MM.1S (cell line): Measurements from ENCODE around the gene ARFGEF3.

Source experiments
- DNase-seq: peaks from one replicate; pipeline ENCODE4 v3.0.0-alpha.2; 2015
- H2AFZ ChIP-seq: fragments of 300-600 bp; sonication (generic); 2 replicates; pipeline ENCODE4 v1.6.0; 2016; ENCODE audit warnings: antibody characterized with exemption, low read length
- H3F3A ChIP-seq: fragments of 300-600 bp; sonication (generic); 2 replicates; pipeline ENCODE4 v1.6.1; 2016; ENCODE audit warnings: mild to moderate bottlenecking, antibody characterized with exemption, low read length, moderate library complexity, mixed read lengths; ENCODE audit not compliant: insufficient read depth
- H3K27ac ChIP-seq: fragments of 300-600 bp; sonication (generic); 2 replicates; pipeline ENCODE4 v1.5.1; 2016; ENCODE audit warnings: mild to moderate bottlenecking, low read length
- H3K27me3 ChIP-seq: fragments of 300-600 bp; sonication (generic); replicated peaks from 2 replicates; pipeline ENCODE4 v1.6.0; 2016; ENCODE audit warnings: low read length; ENCODE audit not compliant: insufficient read depth
- H3K36me3 ChIP-seq: fragments of 300-600 bp; sonication (generic); replicated peaks from 2 replicates; pipeline ENCODE4 v1.6.1; 2016; ENCODE audit warnings: mild to moderate bottlenecking, low read length, mixed read lengths; ENCODE audit not compliant: insufficient read depth
- H3K4me1 ChIP-seq: fragments of 300-600 bp; sonication (generic); 2 replicates; pipeline ENCODE4 v1.6.1; 2016; ENCODE audit warnings: low read length, mixed read lengths
- H3K4me2 ChIP-seq: fragments of 300-600 bp; sonication (generic); 2 replicates; pipeline ENCODE4 v1.6.0; 2016; ENCODE audit warnings: low read depth, low read length
- H3K4me3 ChIP-seq: fragments of 300-600 bp; sonication (generic); 2 replicates; pipeline ENCODE4 v1.5.1; 2016; ENCODE audit warnings: low read length, mixed read lengths
- H3K79me2 ChIP-seq: fragments of 300-600 bp; sonication (generic); 2 replicates; pipeline ENCODE4 v1.6.1; 2016; ENCODE audit warnings: mixed run types, low read length, mixed read lengths
- H3K9ac ChIP-seq: fragments of 300-600 bp; sonication (generic); 2 replicates; pipeline ENCODE4 v1.6.1; 2016; ENCODE audit warnings: low read length, mixed read lengths
- H3K9me2 ChIP-seq: fragments of 300-600 bp; sonication (generic); replicated peaks from 2 replicates; pipeline ENCODE4 v1.6.1; 2016; ENCODE audit warnings: mild to moderate bottlenecking, low read length, mixed read lengths; ENCODE audit not compliant: insufficient read depth
- H3K9me3 ChIP-seq: fragments of 300-600 bp; sonication (generic); replicated peaks from 2 replicates; pipeline ENCODE4 v1.6.1; 2016; ENCODE audit warnings: mild to moderate bottlenecking, low read length, mixed read lengths; ENCODE audit not compliant: insufficient read depth
- H4K20me1 ChIP-seq: fragments of 300-600 bp; sonication (generic); 2 replicates; pipeline ENCODE4 v1.6.1; 2016; ENCODE audit warnings: mild to moderate bottlenecking, low read length, moderate library complexity, mixed read lengths; ENCODE audit not compliant: insufficient read depth
- EZH2 ChIP-seq: fragments of 300-600 bp; sonication (generic); optimal IDR thresholded peaks from 2 replicates; pipeline ENCODE3; 2017; ENCODE audit warnings: low read depth, mild to moderate bottlenecking, antibody characterized with exemption, low read length, mixed read lengths
- EZH2phosphoT487 ChIP-seq: fragments of 300-600 bp; sonication (generic); IDR thresholded peaks from 2 replicates; pipeline ENCODE4 v1.6.1; 2018; ENCODE audit warnings: antibody characterized with exemption, low read length
- TF ChIP-seq, protein P1 (sequence below): fragments of 300-600 bp; sonication (generic); IDR thresholded peaks from 2 replicates; pipeline ENCODE4 v1.5.1; 2016; ENCODE audit warnings: antibody characterized with exemption, low read length, mixed read lengths

The ARFGEF3 gene

DNA sequence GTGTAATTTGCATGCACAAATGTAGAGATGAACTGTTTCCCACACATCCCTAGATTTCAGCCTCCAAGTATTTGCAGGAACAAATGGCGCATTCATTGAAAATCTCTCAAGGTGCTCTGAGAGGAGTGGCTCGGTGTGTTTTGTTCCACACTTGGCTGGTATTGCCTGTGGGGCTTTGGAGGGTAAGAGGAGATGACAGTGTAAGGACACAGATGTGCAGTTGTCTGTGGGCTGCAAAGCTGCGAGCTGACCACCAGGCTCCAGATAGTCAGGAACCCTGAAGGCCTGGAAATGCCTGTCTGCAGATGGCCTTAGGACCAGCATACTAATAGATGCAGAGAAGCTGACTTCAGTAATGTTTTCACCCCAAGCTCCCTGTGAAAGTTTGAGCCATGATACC is 114.2 kb downstream of the ARFGEF3 start:
- TF ChIP-seq, protein P1, sequence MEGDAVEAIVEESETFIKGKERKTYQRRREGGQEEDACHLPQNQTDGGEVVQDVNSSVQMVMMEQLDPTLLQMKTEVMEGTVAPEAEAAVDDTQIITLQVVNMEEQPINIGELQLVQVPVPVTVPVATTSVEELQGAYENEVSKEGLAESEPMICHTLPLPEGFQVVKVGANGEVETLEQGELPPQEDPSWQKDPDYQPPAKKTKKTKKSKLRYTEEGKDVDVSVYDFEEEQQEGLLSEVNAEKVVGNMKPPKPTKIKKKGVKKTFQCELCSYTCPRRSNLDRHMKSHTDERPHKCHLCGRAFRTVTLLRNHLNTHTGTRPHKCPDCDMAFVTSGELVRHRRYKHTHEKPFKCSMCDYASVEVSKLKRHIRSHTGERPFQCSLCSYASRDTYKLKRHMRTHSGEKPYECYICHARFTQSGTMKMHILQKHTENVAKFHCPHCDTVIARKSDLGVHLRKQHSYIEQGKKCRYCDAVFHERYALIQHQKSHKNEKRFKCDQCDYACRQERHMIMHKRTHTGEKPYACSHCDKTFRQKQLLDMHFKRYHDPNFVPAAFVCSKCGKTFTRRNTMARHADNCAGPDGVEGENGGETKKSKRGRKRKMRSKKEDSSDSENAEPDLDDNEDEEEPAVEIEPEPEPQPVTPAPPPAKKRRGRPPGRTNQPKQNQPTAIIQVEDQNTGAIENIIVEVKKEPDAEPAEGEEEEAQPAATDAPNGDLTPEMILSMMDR, result no peak
- TF ChIP-seq EZH2 (no peak), EZH2phosphoT487 (no peak)
- no peaks in the 10 kb centered on the region for H3F3A ChIP-seq
- H3K9ac ChIP-seq, result no peak overlapping the region
- H3K27me3 ChIP-seq, result no peaks in the 10 kb centered on the region
- no peaks in the 10 kb centered on the region for H4K20me1 ChIP-seq
- no peak for DNase-seq
- no peak overlapping the region for H3K4me2 ChIP-seq
- H3K36me3 ChIP-seq, result no peaks in the 10 kb centered on the region; the same call in 1 of the 2 replicates
- no peaks in the 10 kb centered on the region for H3K79me2 ChIP-seq
- H3K27ac ChIP-seq, result no peak overlapping the region
- no peak overlapping the region for H2AFZ ChIP-seq
- no peaks in the 10 kb centered on the region for H3K4me1 ChIP-seq
- no peaks in the 10 kb centered on the region for H3K9me2 ChIP-seq
- H3K9me3 ChIP-seq, result no peaks in the 10 kb centered on the region
- no peak overlapping the region for H3K4me3 ChIP-seq

DNA sequence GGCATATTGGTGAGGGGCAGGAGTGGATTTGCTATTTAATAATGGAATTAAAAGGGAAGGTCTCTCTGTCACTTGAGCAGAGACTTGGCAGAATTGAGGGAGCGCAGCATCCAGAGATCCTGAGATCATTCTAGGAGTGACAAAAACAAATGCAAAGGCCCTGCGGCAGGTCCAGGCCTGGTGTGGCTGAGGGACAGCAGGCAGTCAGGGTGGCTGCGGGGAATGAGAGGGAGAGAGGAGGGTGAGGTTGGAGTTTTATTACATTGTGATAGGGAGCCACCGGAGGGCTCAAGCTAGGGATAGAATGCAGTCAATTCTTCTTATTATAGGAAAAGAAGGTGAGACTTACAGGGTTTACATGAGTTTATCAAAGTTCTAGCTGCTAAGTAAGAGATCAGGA is 116.1 kb downstream of the ARFGEF3 start:
- no peaks in the 10 kb centered on the region for H4K20me1 ChIP-seq
- H3K9ac ChIP-seq, result no peak overlapping the region
- H2AFZ ChIP-seq, result no peak overlapping the region
- H3K27me3 ChIP-seq, result no peaks in the 10 kb centered on the region
- H3K36me3 ChIP-seq, result no peaks in the 10 kb centered on the region; the same call in 1 of the 2 replicates
- H3F3A ChIP-seq, result no peaks in the 10 kb centered on the region
- no peaks in the 10 kb centered on the region for H3K9me3 ChIP-seq
- no peaks in the 10 kb centered on the region for H3K9me2 ChIP-seq
- no peak overlapping the region for H3K4me3 ChIP-seq
- H3K79me2 ChIP-seq, result no peaks in the 10 kb centered on the region
- DNase-seq, result no peak
- H3K4me1 ChIP-seq, result no peaks in the 10 kb centered on the region
- TF ChIP-seq EZH2 (no peak), EZH2phosphoT487 (no peak)
- TF ChIP-seq, protein P1, result no peak
- no peak overlapping the region for H3K4me2 ChIP-seq
- no peak overlapping the region for H3K27ac ChIP-seq

- H3K79me2 ChIP-seq, result no peaks in the 10 kb centered on the region
- H3K4me1 ChIP-seq, result no peaks in the 10 kb centered on the region
- H3K27me3 ChIP-seq, result no peaks in the 10 kb centered on the region
- H3K4me2 ChIP-seq, result no peak overlapping the region
- DNase-seq, result no peak
- H3K9me3 ChIP-seq, result no peaks in the 10 kb centered on the region
- no peaks in the 10 kb centered on the region for H4K20me1 ChIP-seq
- no peak overlapping the region for H3K4me3 ChIP-seq
- TF ChIP-seq EZH2phosphoT487 (no peak), EZH2 (no peak)
- TF ChIP-seq, protein P1, result no peak
- no peaks in the 10 kb centered on the region for H3K9me2 ChIP-seq
- H3K9ac ChIP-seq, result no peak overlapping the region
- no peak overlapping the region for H3K27ac ChIP-seq
- no peaks in the 10 kb centered on the region for H3K36me3 ChIP-seq
- no peaks in the 10 kb centered on the region for H3F3A ChIP-seq
- H2AFZ ChIP-seq, result no peak overlapping the region
Measured at GRCh38 chr6:138278326-138278725, 116.6 kb downstream of the ARFGEF3 start.
